T-helper 1 cell (primary cell): Measurements from ENCODE around the gene FYCO1.
"Not testable (repeated sequence)": the region's sequence is repeated elsewhere in the genome, so short reads cannot be mapped to it uniquely, and the experiment has no call there.

Experiments used
- DNase-seq, 5 donors: peaks; one replicate each; pipeline ENCODE4 v3.0.0-alpha.2; 2012 to 2020

FYCO1 gene

GRCh38 chr3:46008058-46008457 is 12.4 kb upstream of the FYCO1 start:
- no peak for DNase-seq

DNA sequence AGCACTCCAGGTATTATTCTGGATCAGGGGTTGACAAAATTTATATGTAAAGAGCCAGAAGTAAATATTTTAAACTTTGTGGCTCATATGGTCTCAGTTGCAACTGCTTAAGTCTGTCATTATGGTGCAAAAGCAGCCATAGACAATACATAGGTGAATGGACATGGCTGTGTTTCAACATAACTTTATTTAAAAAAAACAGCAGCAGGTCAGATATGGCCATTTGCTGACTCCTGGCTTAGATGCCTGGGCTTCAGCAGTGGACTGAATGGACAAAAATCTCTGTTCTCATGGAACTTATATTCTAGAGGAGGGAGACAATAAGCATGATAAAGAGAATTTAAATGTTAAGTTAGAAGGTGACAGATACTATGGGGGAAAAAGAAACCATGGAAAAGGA is 11.7 kb upstream of the FYCO1 start:
- no peak for DNase-seq

DNA sequence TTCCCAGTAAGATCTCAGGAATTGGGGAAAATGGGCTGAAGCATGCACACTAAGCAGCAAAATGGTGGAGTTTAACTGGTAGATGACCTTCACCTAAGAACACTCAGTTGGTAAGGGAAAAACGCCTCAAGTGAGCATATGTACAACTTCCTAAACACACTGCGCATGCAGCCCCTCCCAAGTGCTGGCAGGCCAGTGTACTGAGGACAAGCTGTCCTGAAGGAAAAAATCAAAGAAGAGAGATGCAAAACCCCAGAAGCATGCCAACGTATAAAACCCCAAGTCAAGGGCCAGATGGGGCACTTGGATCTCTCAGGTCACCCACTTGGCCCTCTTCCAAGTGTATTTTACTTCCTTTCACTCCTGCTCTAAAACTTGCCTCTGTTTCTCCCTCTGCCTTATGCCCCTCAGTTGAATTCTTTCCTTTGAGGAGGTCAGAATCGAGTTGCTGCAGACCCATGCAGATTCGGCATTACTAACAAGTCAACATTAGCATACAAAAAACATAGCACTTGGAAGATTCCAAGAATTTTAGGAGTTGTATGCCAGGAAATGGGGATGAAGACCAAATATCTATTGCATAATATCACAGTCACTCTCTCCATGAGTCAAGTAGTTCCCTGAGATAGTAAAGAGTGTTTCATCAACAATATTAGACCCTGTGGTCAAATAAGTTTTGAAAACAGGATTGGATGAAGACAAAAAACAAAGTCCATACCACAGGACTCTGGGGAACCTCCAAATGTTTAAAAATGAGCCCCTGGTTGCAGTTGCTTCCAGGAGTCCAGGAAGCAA is 10.8 kb upstream of the FYCO1 start:
- DNase-seq, result no peak

DNA sequence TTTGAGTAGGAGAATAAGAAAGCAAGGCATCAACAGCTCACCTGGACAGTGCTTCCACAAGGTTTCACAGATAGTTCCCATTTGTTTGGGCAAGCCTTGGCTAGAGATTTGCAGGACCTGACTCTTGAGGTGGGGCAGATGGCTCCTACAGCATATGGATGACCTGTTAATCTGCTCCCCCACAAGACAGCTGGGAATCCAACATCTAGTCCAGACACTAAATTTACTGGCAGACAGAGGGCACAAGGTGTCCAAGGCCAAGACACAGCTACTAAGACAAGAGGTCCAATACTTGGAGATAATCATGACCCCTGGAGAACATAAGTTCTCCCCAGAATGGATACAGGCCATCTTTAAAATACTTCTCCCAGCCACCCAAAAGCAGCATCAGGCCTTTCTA is 8.1 kb upstream of the FYCO1 start:
- not testable (repeated sequence) for DNase-seq

DNA sequence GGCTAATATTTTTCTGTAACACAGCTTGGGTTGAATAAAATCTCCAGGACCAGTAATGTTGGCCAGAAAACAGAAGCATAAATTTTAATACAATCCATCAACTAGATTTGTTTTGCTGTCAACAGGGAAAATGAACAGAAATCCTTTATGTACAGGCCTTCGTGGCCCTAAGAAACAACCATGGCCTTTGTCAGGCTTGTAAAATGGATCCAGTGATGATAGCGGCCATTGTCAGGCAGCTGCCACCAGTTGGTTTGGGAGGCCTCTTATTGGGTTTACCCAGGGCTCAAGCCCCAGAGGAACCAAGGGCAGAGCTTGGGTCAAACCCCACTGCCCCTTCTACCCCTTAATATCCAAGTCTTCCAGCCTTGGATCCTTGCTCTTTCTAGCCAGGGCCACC is 5.6 kb upstream of the FYCO1 start:
- DNase-seq, result no peak

GRCh38 chr3:45997942-45998341 is 2.3 kb upstream of the FYCO1 start:
- DNase-seq, result no peak

DNA sequence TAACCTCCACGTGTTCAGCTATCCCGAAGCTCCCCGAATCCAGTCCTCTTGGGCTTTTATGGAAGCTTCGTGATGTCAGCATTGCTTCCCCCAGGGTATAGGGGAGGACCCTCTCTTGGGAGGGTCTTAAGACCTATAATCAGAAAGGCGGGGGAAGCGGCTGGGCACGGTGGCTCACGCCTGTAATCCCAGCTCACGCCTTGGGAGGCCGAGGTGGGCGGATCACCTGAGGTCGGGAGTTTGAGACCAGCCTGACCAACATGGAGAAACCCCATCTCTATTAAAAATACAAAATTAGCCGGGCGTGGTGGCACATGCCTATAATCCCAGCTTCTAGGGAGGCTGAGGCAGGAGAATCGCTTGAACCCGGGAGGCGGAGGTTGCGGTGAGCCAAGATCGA is 1.9 kb upstream of the FYCO1 start:
- DNase-seq, result not testable (repeated sequence)

GRCh38 chr3:45994419-45995235 is 997 bp downstream of the FYCO1 start:
- peak; percentile 22 to 60 (median 40) for DNase-seq

- peak in 2 of 5 donors; percentile 23 to 67 for DNase-seq
Measured at GRCh38 chr3:45993421-45994027, 2.1 kb downstream of the FYCO1 start.

GRCh38 chr3:45992821-45993221 is 2.8 kb downstream of the FYCO1 start:
- DNase-seq, result peak in 1 of 5 donors; percentile 48

DNA sequence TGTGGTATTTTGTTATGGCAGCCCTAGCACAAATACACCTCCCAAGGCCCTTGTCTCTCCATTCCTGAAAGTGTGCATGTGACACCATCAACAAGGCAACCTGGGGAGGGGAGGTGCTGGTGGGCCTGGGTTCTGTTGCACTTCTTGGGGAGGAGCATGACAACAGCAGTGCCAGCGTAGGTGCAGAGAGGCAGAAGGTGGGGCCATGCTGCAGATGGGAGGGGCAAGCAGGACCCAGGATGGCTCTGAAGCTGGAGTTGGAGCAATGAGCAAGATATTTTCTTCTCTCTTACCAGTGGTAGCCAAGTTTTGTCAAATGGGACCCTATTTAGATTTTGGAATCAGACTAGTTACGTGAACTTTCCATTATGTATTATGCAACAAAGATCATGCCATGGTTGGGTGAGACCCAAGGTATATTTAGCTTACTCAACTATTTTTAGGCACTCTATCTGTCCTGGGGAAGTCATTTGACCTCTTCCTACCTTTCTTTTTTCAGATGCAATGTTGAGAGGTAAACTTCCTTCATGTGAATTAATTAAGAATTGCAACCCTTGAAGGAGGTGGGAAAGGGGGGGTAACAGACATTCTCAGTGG is 3.4 kb downstream of the FYCO1 start:
- no peak for DNase-seq

GRCh38 chr3:45991341-45991740 is 4.3 kb downstream of the FYCO1 start:
- no peak for DNase-seq

- DNase-seq, result no peak
Measured at GRCh38 chr3:45990181-45990580, 5.4 kb downstream of the FYCO1 start.

DNA sequence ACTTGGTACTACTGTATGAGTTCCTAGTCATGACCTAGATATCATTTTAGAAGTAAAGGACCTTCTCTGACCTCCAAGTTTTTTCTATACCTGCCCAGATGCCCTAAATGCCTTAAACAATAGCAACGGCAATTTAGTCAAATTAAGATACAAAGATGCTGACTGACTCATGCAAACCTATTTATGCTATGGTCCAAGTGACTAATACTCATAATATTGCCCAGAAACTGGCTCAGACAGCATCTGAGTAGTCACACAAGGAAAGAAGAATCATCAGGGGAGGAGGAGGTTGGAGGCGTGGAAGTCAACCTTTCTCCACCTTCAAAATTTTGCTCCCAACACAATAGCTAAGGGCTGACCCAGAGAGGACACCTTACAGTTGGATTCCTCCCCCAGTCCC is 6.8 kb downstream of the FYCO1 start:
- DNase-seq, result no peak

- no peak for DNase-seq
Measured at GRCh38 chr3:45988362-45988761, 7.3 kb downstream of the FYCO1 start.

GRCh38 chr3:45987368-45988291 is 8.0 kb downstream of the FYCO1 start:
- DNase-seq, result no peak

- DNase-seq, result no peak
Measured at GRCh38 chr3:45986303-45986982, 9.2 kb downstream of the FYCO1 start.

DNA sequence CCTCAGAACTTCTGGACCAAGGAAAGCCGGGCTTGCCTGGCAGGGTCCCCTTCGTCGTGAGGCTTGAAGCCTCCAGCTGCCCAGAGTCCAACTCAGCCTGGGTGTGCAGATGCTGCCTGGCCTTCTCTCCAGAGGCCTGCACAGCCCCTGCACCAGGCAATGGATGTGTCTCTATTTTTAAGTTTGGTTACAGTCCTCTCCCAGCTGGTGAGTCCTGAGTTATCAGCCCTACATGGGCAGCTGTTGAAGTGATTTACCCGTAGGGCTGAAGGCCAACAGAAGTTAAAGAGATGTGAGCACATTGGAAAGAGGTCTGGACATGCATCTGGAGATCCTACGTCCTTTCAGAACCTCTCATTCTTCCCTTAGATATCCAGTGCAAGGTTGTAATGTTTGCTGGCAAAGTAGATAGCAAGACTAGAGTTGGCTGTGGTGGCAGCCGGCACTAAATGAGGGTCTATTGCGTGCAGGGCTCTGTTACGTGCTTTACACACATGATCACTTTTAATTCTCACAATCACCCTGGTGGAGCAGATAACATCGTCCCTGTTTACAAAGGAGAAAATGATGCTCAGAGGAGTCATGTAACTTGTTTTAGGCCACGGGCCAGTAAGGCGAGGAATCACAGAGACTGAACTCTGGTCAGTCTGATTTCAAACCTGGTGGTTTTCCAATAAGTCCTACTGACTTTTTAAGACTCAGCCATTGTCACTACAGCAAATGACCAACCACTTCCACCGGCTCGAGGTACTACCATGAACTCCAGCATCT is 9.9 kb downstream of the FYCO1 start:
- DNase-seq, result no peak

GRCh38 chr3:45984331-45985312 is 11.0 kb downstream of the FYCO1 start:
- DNase-seq, result no peak
